Activated naive CD4-positive, alpha-beta T cell treated with anti-CD3 and anti-CD28 coated beads for 36 hours (primary cell): Measurements from ENCODE around the gene IL36B. TPM values are rescaled to one million over a fixed set of nuclear protein-coding genes. Genes with fewer than 3 reads are reported as not detected.

Source experiments
- CTCF ChIA-PET: fragments of 350-600 bp; sonication (Branson Sonifier 250); formaldehyde crosslinking; loops from one replicate; lab custom pipeline; 2021; ENCODE audit warnings: antibody characterized with exemption; lab: Charles Lee
- DNase-seq: peaks from one replicate; pipeline ENCODE4 v3.0.0-alpha.2; 2020
- H3K27ac Mint-ChIP-seq: one replicate; pipeline ENCODE4 v1.8.0; 2021; ENCODE audit warnings: mild to moderate bottlenecking, mixed read lengths
- H3K27me3 Mint-ChIP-seq: one replicate; pipeline ENCODE4 v1.8.0; 2021; ENCODE audit warnings: low read depth, mixed read lengths
- H3K36me3 Mint-ChIP-seq: one replicate; pipeline ENCODE4 v1.8.0; 2021; ENCODE audit warnings: low read depth, mixed read lengths
- H3K4me1 Mint-ChIP-seq: one replicate; pipeline ENCODE4 v1.8.0; 2021; ENCODE audit warnings: low read depth, mixed read lengths
- H3K4me3 Mint-ChIP-seq: one replicate; pipeline ENCODE4 v1.8.0; 2021; ENCODE audit warnings: mild to moderate bottlenecking, moderate library complexity, mixed read lengths
- H3K9me3 Mint-ChIP-seq: one replicate; pipeline ENCODE4 v1.8.0; 2021; ENCODE audit warnings: mixed read lengths
- intact Hi-C: fragments of 100-400 bp; cut with micrococcal nuclease; formaldehyde crosslinking; loops from one replicate; pipeline ENCODE4 v1.15.1; 2023
- total RNA-seq, 2 experiments: library from RNA; stranded (reverse); gene quantifications; one replicate each; pipeline ENCODE4 v1.2.3, GENCODE V29; 2021

Gene IL36B
- total RNA-seq, 2 experiments from 2014 or later, result not detected

GRCh38 chr2:113085542-113085941 is 32.9 kb upstream of the IL36B start:
- intact Hi-C loops, result no loop called here
- CTCF ChIA-PET, result interaction anchor here (0.6 to 2.4 kb wide), 10 partner anchors 12 to 244 kb away, joined by 3 to 18 read pairs (median 4); no protein-coding TSS in a partner anchor
- Mint-ChIP-seq H3K27ac (no peak overlapping the region), H3K9me3 (peaks cover 1% of the 10 kb centered on the region), H3K4me3 (no peak overlapping the region), H3K36me3 (no peaks in the 10 kb centered on the region), H3K27me3 (no peaks in the 10 kb centered on the region), H3K4me1 (peaks cover 9% of the 10 kb centered on the region)
- DNase-seq, result no peak

- CTCF ChIA-PET, result interaction anchor here (0.7 to 11.6 kb wide), 17 partner anchors 11 to 314 kb away, joined by 3 to 102 read pairs (median 5); no protein-coding TSS in a partner anchor
- DNase-seq, result peak; percentile 43
- H3K27me3 Mint-ChIP-seq, result no peaks in the 10 kb centered on the region
These were observed 31.8 kb upstream of the IL36B start for GRCh38 chr2:113084249-113085000.

GRCh38 chr2:113083296-113083695 is 30.6 kb upstream of the IL36B start:
- Mint-ChIP-seq H3K9me3 (peaks cover 1% of the 10 kb centered on the region), H3K27ac (no peak overlapping the region), H3K4me1 (peaks cover 9% of the 10 kb centered on the region), H3K36me3 (no peaks in the 10 kb centered on the region), H3K4me3 (no peak overlapping the region), H3K27me3 (no peaks in the 10 kb centered on the region)
- CTCF ChIA-PET, result interaction anchor here (1.2 to 11.6 kb wide), 8 partner anchors 33 to 165 kb away, joined by 3 to 102 read pairs (median 5); no protein-coding TSS in a partner anchor
- no peak for DNase-seq
- intact Hi-C loops, result loop anchor here (5.0 kb wide), 3 partner anchors 34 to 309 kb away; no protein-coding TSS in a partner anchor

More at GRCh38 chr2:113084249-113085000, 31.8 kb upstream of the IL36B start:
- no peaks in the 10 kb centered on the region for H3K36me3 Mint-ChIP-seq
- peaks cover 9% of the 10 kb centered on the region for H3K4me1 Mint-ChIP-seq
- peaks cover 1% of the 10 kb centered on the region for H3K9me3 Mint-ChIP-seq
- no peak overlapping the region for H3K4me3 Mint-ChIP-seq
- intact Hi-C loops, result loop anchor here (1.0 to 5.0 kb wide), 5 partner anchors 33 to 308 kb away; no protein-coding TSS in a partner anchor
- no peak overlapping the region for H3K27ac Mint-ChIP-seq

GRCh38 chr2:113081488-113082210 is 29.0 kb upstream of the IL36B start:
- Mint-ChIP-seq H3K27ac (no peak overlapping the region), H3K4me1 (peaks cover 9% of the 10 kb centered on the region), H3K9me3 (no peaks in the 10 kb centered on the region), H3K4me3 (no peak overlapping the region), H3K36me3 (no peaks in the 10 kb centered on the region), H3K27me3 (no peaks in the 10 kb centered on the region)
- CTCF ChIA-PET, result interaction anchor here (1.1 to 11.6 kb wide), 5 partner anchors 35 to 166 kb away, joined by 3 to 102 read pairs (median 3); no protein-coding TSS in a partner anchor
- no peak for DNase-seq
- intact Hi-C loops, result loop anchor here (2.0 to 5.0 kb wide), 4 partner anchors 36 to 311 kb away; no protein-coding TSS in a partner anchor

- H3K27ac Mint-ChIP-seq, result no peak overlapping the region
- H3K4me3 Mint-ChIP-seq, result no peak overlapping the region
- H3K4me1 Mint-ChIP-seq, result peaks cover 12% of the 10 kb centered on the region
- DNase-seq, result peak; percentile 73
- no peaks in the 10 kb centered on the region for H3K36me3 Mint-ChIP-seq
- no peaks in the 10 kb centered on the region for H3K27me3 Mint-ChIP-seq
- intact Hi-C loops, result loop anchor here (1.0 to 5.0 kb wide), 7 partner anchors 37 to 312 kb away; no protein-coding TSS in a partner anchor
- CTCF ChIA-PET, result interaction anchor here (0.5 to 11.6 kb wide), 43 partner anchors 9 to 310 kb away, joined by 3 to 102 read pairs (median 4); partner anchors contain the start of genes IL1F10, IL36RN and PSD4
- H3K9me3 Mint-ChIP-seq, result no peaks in the 10 kb centered on the region
These were observed 27.5 kb upstream of the IL36B start for GRCh38 chr2:113080134-113080533.

- Mint-ChIP-seq H3K9me3 (no peaks in the 10 kb centered on the region), H3K27ac (no peak overlapping the region), H3K36me3 (no peaks in the 10 kb centered on the region), H3K27me3 (no peaks in the 10 kb centered on the region), H3K4me3 (no peak overlapping the region), H3K4me1 (peaks cover 16% of the 10 kb centered on the region)
- DNase-seq, result no peak
- CTCF ChIA-PET, result interaction anchor here (0.9 to 11.6 kb wide), 18 partner anchors 10 to 199 kb away, joined by 3 to 102 read pairs (median 6); partner anchors contain the start of gene PSD4
- intact Hi-C loops, result no loop called here
These were observed 26.5 kb upstream of the IL36B start for GRCh38 chr2:113079131-113079530.

GRCh38 chr2:113078350-113078839 is 25.7 kb upstream of the IL36B start:
- H3K36me3 Mint-ChIP-seq, result no peaks in the 10 kb centered on the region
- H3K27ac Mint-ChIP-seq, result no peak overlapping the region
- H3K4me1 Mint-ChIP-seq, result peaks cover 12% of the 10 kb centered on the region
- CTCF ChIA-PET, result interaction anchor here (0.6 to 11.6 kb wide), 7 partner anchors 11 to 329 kb away, joined by 3 to 102 read pairs (median 11); partner anchors contain the start of gene PSD4
- H3K4me3 Mint-ChIP-seq, result no peak overlapping the region
- no peaks in the 10 kb centered on the region for H3K9me3 Mint-ChIP-seq
- intact Hi-C loops, result no loop called here
- no peak for DNase-seq
- no peaks in the 10 kb centered on the region for H3K27me3 Mint-ChIP-seq

GRCh38 chr2:113077921-113078320 is 25.3 kb upstream of the IL36B start:
- Mint-ChIP-seq H3K36me3 (no peaks in the 10 kb centered on the region), H3K27ac (no peak overlapping the region), H3K27me3 (no peaks in the 10 kb centered on the region), H3K9me3 (no peaks in the 10 kb centered on the region), H3K4me3 (no peak overlapping the region), H3K4me1 (peaks cover 7% of the 10 kb centered on the region)
- intact Hi-C loops, result no loop called here
- CTCF ChIA-PET, result interaction anchor here (0.6 to 11.6 kb wide), 7 partner anchors 11 to 328 kb away, joined by 3 to 102 read pairs (median 4); no protein-coding TSS in a partner anchor
- DNase-seq, result no peak

- CTCF ChIA-PET, result interaction anchor here (0.7 to 11.6 kb wide), 4 partner anchors 29 to 232 kb away, joined by 3 to 102 read pairs (median 4); no protein-coding TSS in a partner anchor
- Mint-ChIP-seq H3K36me3 (no peaks in the 10 kb centered on the region), H3K27ac (no peak overlapping the region), H3K27me3 (no peaks in the 10 kb centered on the region), H3K4me3 (no peak overlapping the region), H3K4me1 (peaks cover 7% of the 10 kb centered on the region), H3K9me3 (no peaks in the 10 kb centered on the region)
- intact Hi-C loops, result no loop called here
- no peak for DNase-seq
These were observed 24.4 kb upstream of the IL36B start for GRCh38 chr2:113076954-113077669.

- Mint-ChIP-seq H3K4me3 (no peak overlapping the region), H3K27me3 (no peaks in the 10 kb centered on the region), H3K27ac (no peak overlapping the region), H3K36me3 (no peaks in the 10 kb centered on the region), H3K9me3 (no peaks in the 10 kb centered on the region), H3K4me1 (peaks cover 7% of the 10 kb centered on the region)
- DNase-seq, result no peak
- CTCF ChIA-PET, result interaction anchor here (0.8 to 11.6 kb wide), 3 partner anchors 62 to 326 kb away, joined by 3 to 102 read pairs (median 3); no protein-coding TSS in a partner anchor
- intact Hi-C loops, result no loop called here
These were observed 22.9 kb upstream of the IL36B start for GRCh38 chr2:113075600-113075999.

- Mint-ChIP-seq H3K4me3 (no peak overlapping the region), H3K27me3 (no peaks in the 10 kb centered on the region), H3K9me3 (no peaks in the 10 kb centered on the region), H3K27ac (no peak overlapping the region), H3K4me1 (peaks cover 7% of the 10 kb centered on the region), H3K36me3 (no peaks in the 10 kb centered on the region)
- intact Hi-C loops, result no loop called here
- CTCF ChIA-PET, result interaction anchor here (0.8 to 11.6 kb wide), 3 partner anchors 62 to 326 kb away, joined by 3 to 102 read pairs (median 3); no protein-coding TSS in a partner anchor
- DNase-seq, result no peak
These were observed 22.4 kb upstream of the IL36B start for GRCh38 chr2:113075030-113075429.
